Measurements from ENCODE around the gene CREG2.

- no peak for TF ChIP-seq CTCF (conservative IDR thresholded peaks at IDR 0.05; ENCODE audit: low read depth, low read length)
- TF ChIP-seq EZH2 (IDR thresholded peaks at IDR 0.05; ENCODE audit: borderline replicate concordance, low read depth, low read length, poor library complexity, severe bottlenecking): no peak
Measured at GRCh38 chr2:101420623-101421022, 33.3 kb upstream of the CREG2 start.

Measured in A673 (cell line).